AG09309 (cell line): ENCODE measurements around the gene SLC13A1.

ENCODE experiments used
- DNase-seq: peaks from one replicate; pipeline ENCODE4 v3.0.0-alpha.2; 2010; ENCODE audit warnings: low read depth
- H3K4me3 ChIP-seq: 2 replicates; pipeline ENCODE4 v1.5.1; 2011; ENCODE audit warnings: mild to moderate bottlenecking, low read depth, low read length, moderate library complexity; ENCODE audit not compliant: control insufficient read depth
- CTCF ChIP-seq: IDR thresholded peaks from 2 replicates; pipeline ENCODE4 v1.5.1; 2011; ENCODE audit warnings: mild to moderate bottlenecking, low read depth, low read length, inconsistent platforms; ENCODE audit not compliant: insufficient read depth, control insufficient read depth; ENCODE audit errors: missing control alignments

SLC13A1 gene

GRCh38 chr7:123198668-123199652 is 809 bp downstream of the SLC13A1 start:
- no peak overlapping the region for H3K4me3 ChIP-seq
- DNase-seq: no peak
- TF ChIP-seq CTCF: no peak

GRCh38 chr7:123198111-123198510 is 1.7 kb downstream of the SLC13A1 start:
- DNase-seq: no peak
- no peak for TF ChIP-seq CTCF
- no peak overlapping the region for H3K4me3 ChIP-seq

DNA sequence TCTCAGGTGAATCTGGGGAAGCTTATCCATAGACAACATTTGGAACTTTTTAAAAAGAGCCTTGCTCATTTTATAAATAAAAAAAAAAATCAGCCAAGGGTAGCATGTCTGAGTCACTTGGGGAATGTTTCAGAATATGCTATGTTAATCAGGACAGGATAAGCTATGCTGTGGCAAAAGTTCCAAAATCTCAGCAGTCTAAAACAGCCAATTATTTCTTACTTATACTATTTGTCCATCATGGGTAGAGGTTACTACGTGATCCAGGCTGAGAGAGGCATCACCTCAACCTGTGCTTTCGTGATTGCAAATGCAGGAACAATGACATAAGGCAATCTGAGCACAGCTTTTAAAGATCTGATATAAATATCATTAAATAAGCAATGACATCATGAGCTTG is 6.5 kb downstream of the SLC13A1 start:
- TF ChIP-seq CTCF: no peak
- no peak for DNase-seq
- H3K4me3 ChIP-seq: no peak overlapping the region

- no peak for DNase-seq
- TF ChIP-seq CTCF: no peak
- H3K4me3 ChIP-seq: no peak overlapping the region
Measured at GRCh38 chr7:123191132-123191531, 8.6 kb downstream of the SLC13A1 start.

DNA sequence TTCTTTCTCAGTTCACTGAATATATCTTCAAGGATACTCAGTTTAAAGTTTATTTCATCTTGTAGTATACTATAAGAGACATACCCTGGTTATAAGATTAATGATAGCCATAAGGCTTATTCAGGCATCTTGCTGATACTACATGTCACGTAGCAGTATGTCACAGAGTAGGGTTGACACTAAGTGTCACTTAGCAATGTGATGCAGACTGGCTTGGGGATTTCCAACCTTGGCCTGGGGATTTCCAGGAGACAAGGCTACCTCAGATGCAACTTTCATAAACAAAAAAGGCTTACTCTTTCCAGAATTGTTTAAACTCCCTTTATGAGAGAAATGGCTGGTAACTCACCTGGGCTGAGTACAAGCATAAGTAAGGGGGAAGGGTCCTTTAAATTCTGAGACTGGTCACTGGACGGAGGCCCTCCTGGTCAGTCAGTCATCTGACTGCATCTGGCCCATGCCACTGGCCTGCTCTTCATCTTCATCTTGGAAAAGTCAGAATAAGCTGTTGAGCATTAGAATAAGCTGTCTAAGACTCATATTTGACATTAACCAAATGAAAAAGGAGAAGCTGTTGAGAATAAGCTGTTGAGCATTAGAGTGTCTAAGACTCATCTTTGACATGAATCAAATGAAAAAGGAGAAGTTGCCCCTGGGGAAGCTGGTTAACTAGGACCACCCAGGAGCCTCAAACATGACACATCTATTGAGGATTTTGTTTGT is 9.5 kb downstream of the SLC13A1 start:
- no peak for TF ChIP-seq CTCF
- no peak for DNase-seq
- no peak overlapping the region for H3K4me3 ChIP-seq

DNA sequence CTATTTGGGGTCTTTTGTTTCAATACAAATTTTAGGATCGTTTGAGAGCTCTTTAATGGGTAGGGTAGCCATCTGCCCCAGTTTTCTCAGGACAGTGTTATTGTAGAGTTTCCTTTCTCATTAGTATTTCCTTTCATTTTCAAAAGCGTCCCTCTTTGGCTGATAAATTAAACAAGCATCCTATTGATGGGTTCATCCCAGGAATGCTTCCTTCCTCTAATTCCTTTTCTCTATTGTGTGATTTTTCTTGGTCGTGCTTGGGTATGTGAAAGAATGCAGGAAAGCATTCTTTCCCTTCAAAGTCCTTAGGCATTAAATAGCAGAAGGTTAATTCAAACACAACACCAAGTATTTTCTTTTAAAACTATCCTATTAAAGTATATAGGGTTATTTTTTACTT is 14.0 kb downstream of the SLC13A1 start:
- no peak overlapping the region for H3K4me3 ChIP-seq
- TF ChIP-seq CTCF: no peak
- DNase-seq: no peak
